Glutamatergic neuron (in vitro differentiated cells): ENCODE measurements around the gene OSBP. TPM values are rescaled to one million over a fixed set of nuclear protein-coding genes. Genes with fewer than 3 reads are reported as not detected.
"Not testable (repeated sequence)": the region's sequence is repeated elsewhere in the genome, so short reads cannot be mapped to it uniquely, and the experiment has no call there.

Experiments used
- DNase-seq: peaks from one replicate; pipeline ENCODE4 v3.0.0; 2022
- H3K27ac Mint-ChIP-seq: one replicate; pipeline ENCODE4 v1.8.0; 2020; ENCODE audit warnings: mild to moderate bottlenecking, mixed read lengths, inconsistent platforms; ENCODE audit not compliant: unreplicated experiment
- H3K27me3 Mint-ChIP-seq: one replicate; pipeline ENCODE4 v1.8.0; 2020; ENCODE audit warnings: mild to moderate bottlenecking, moderate library complexity, mixed read lengths, inconsistent platforms; ENCODE audit not compliant: unreplicated experiment
- H3K36me3 Mint-ChIP-seq: one replicate; pipeline ENCODE4 v1.8.0; 2020; ENCODE audit warnings: mild to moderate bottlenecking, mixed read lengths, inconsistent platforms; ENCODE audit not compliant: unreplicated experiment
- H3K4me1 Mint-ChIP-seq: one replicate; pipeline ENCODE4 v1.8.0; 2020; ENCODE audit warnings: mild to moderate bottlenecking, low read depth, mixed read lengths, inconsistent platforms; ENCODE audit not compliant: unreplicated experiment
- H3K4me3 Mint-ChIP-seq: one replicate; pipeline ENCODE4 v1.8.0; 2020; ENCODE audit warnings: mild to moderate bottlenecking, mixed read lengths, inconsistent platforms; ENCODE audit not compliant: unreplicated experiment
- H3K9me3 Mint-ChIP-seq: one replicate; pipeline ENCODE4 v1.8.0; 2020; ENCODE audit warnings: mild to moderate bottlenecking, moderate library complexity, mixed read lengths, inconsistent platforms; ENCODE audit not compliant: unreplicated experiment
- CTCF ChIP-seq: fragments of 200-600 bp; sonication (generic); IDR thresholded peaks from one replicate; pipeline ENCODE4 v1.5.0; 2021; ENCODE audit not compliant: partially characterized antibody, unreplicated experiment
- total RNA-seq: library from RNA; stranded (reverse); fragmentation: NEBNext Ultra II Directional; extraction: Animal tissue kit (Norgen Biotek cat#: 25700); gene quantifications from one replicate; pipeline ENCODE4 v1.2.1, GENCODE V29; 2021; ENCODE audit not compliant: unreplicated experiment

OSBP gene
- total RNA-seq, 1 donor from 2014 or later: 36.0 TPM

DNA sequence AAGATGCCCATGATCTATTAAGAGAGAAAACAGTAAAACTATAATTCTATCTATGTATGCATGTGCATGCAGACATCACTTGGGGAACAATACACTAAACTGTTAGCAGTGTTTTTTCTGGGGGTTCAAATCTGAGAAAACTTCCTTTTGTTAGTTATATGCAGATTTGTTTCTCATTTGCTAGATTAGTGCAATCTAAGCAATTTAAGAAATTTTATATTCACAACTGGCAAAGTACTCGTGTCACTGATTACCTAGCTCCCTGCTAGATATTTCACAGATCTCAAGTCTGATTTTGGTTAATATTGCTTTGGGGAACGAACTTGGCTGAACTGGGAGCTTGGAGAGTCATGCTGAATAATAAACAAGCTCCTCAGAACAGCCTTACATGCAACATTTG is 14.9 kb upstream of the OSBP start:
- H3K27me3 Mint-ChIP-seq: no peaks in the 10 kb centered on the region
- H3K4me3 Mint-ChIP-seq: no peak overlapping the region
- peaks cover 2% of the 10 kb centered on the region for H3K9me3 Mint-ChIP-seq

GRCh38 chr11:59629996-59630395 is 14.4 kb upstream of the OSBP start:
- Mint-ChIP-seq H3K4me1 (no peaks in the 10 kb centered on the region), H3K9me3 (peaks cover 2% of the 10 kb centered on the region), H3K27me3 (no peaks in the 10 kb centered on the region), H3K27ac (no peak overlapping the region), H3K4me3 (no peak overlapping the region), H3K36me3 (no peaks in the 10 kb centered on the region)
- TF ChIP-seq CTCF: no peak
- DNase-seq: no peak

More for the DNA sequence above, 14.9 kb upstream of the OSBP start:
- DNase-seq: no peak
- Mint-ChIP-seq H3K36me3 (no peaks in the 10 kb centered on the region), H3K4me1 (no peaks in the 10 kb centered on the region), H3K27ac (no peak overlapping the region)
- no peak for TF ChIP-seq CTCF

- H3K9me3 Mint-ChIP-seq, H3K27ac Mint-ChIP-seq, H3K4me3 Mint-ChIP-seq, DNase-seq, H3K4me1 Mint-ChIP-seq, H3K27me3 Mint-ChIP-seq, H3K36me3 Mint-ChIP-seq: not testable (repeated sequence)
These were observed 11.4 kb upstream of the OSBP start for GRCh38 chr11:59626969-59627368.

GRCh38 chr11:59625703-59626102 is 10.1 kb upstream of the OSBP start:
- Mint-ChIP-seq H3K9me3 (peaks cover 4% of the 10 kb centered on the region), H3K27ac (no peak overlapping the region), H3K36me3 (no peaks in the 10 kb centered on the region), H3K27me3 (peaks cover 2% of the 10 kb centered on the region), H3K4me1 (peaks cover 2% of the 10 kb centered on the region), H3K4me3 (no peak overlapping the region)
- DNase-seq: no peak
- TF ChIP-seq CTCF: no peak

- peaks cover 2% of the 10 kb centered on the region for H3K27me3 Mint-ChIP-seq
- DNase-seq: no peak
- H3K4me3 Mint-ChIP-seq: no peak overlapping the region
- H3K27ac Mint-ChIP-seq: no peak overlapping the region
- TF ChIP-seq CTCF: no peak
- peaks cover 16% of the 10 kb centered on the region for H3K4me1 Mint-ChIP-seq
- H3K36me3 Mint-ChIP-seq: no peaks in the 10 kb centered on the region
- H3K9me3 Mint-ChIP-seq: peaks cover 10% of the 10 kb centered on the region
These were observed 2.3 kb upstream of the OSBP start for GRCh38 chr11:59617876-59618275.

GRCh38 chr11:59616396-59616982 is 915 bp upstream of the OSBP start:
- Mint-ChIP-seq H3K4me1 (peaks cover 26% of the 10 kb centered on the region), H3K9me3 (peaks cover 7% of the 10 kb centered on the region), H3K27me3 (no peaks in the 10 kb centered on the region), H3K4me3 (peak overlapping the region; percentile 93), H3K36me3 (no peaks in the 10 kb centered on the region), H3K27ac (peak overlapping the region; percentile 92)
- peak; percentile 91 for DNase-seq
- TF ChIP-seq CTCF: no peak
